ENCODE results near the gene AFAP1L2.

The AFAP1L2 gene

DNA sequence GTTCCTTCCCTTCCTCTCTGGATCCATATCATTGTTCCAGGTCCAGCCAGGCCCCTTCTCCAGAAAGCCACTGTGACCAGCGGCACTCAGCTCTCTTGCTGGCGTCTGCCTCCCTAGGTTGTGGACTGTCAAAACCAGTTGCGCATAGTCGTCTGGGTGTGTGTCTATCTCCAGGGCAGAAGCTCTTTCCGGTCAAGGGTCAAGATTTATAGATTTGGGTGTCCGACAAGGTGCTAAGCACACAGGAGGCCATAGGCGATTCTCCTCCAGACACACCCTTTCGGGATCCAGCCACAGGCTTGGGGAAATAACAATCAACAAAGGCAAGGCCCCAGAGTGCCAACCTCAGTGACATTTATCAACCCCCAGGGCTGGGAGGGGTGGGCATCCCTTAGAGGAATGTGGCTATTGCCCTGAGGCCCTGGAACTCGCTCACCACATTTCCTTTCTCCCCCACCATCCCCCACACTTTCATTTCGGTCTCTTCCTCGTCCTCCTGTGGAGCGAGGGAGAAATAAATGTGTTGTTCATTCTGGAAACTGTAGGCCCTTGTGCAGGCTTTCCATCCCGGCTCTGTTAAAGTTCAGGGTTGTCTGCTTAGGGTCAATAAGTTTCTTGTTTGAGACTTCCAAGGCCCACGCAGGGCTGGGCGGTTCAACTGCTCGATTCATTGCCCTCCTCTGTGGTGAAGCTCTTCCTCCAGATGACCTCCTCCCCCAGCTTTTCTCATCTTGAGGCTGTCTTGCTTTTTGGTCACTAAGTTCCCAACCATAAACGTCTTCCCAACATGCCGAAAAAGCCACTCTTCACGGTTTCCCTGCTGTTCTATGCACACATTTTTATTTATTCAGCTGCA lies 57.9 kb downstream of the AFAP1L2 start:
- TF ChIP-seq, protein P1, sequence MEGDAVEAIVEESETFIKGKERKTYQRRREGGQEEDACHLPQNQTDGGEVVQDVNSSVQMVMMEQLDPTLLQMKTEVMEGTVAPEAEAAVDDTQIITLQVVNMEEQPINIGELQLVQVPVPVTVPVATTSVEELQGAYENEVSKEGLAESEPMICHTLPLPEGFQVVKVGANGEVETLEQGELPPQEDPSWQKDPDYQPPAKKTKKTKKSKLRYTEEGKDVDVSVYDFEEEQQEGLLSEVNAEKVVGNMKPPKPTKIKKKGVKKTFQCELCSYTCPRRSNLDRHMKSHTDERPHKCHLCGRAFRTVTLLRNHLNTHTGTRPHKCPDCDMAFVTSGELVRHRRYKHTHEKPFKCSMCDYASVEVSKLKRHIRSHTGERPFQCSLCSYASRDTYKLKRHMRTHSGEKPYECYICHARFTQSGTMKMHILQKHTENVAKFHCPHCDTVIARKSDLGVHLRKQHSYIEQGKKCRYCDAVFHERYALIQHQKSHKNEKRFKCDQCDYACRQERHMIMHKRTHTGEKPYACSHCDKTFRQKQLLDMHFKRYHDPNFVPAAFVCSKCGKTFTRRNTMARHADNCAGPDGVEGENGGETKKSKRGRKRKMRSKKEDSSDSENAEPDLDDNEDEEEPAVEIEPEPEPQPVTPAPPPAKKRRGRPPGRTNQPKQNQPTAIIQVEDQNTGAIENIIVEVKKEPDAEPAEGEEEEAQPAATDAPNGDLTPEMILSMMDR (conservative IDR thresholded peaks at IDR 0.05; ENCODE audit: low read depth): no peak
- no peak overlapping the region for H3K27ac ChIP-seq
- POLR2A ChIA-PET (ENCODE audit: low non-redundant PET): no interaction called here
- no peak for DNase-seq (ENCODE audit: low spot score)
- CTCF ChIA-PET: interaction anchor here (1.8 kb wide), 1 partner anchor 42 kb away, joined by 5 read pairs; no protein-coding TSS in a partner anchor

DNA sequence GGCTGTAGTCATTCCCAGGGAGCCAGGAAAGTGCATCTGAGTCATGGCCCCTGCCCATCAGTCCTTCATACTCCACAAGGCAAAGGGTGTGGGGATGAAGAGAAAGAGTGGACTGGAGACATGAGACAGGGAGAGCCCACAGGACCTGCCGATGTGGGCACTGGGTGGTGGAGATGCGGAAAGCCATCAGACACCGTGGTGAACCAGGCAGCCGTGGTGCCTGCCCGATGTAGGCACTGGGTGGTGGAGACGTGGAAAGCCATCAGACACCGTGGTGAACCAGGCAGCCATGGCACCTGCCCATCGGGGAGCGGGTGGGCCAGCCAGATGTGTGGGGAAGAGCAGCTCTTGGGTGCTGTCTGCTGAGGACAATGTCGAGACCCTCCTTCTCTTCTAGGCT lies 58.6 kb downstream of the AFAP1L2 start:
- no peak for DNase-seq (ENCODE audit: low spot score)
- ChIA-PET CTCF (no interaction called here), POLR2A (ENCODE audit: low non-redundant PET) (no interaction called here)
- TF ChIP-seq, protein P1 (conservative IDR thresholded peaks at IDR 0.05; ENCODE audit: low read depth): no peak
- no peak overlapping the region for H3K27ac ChIP-seq

DNA sequence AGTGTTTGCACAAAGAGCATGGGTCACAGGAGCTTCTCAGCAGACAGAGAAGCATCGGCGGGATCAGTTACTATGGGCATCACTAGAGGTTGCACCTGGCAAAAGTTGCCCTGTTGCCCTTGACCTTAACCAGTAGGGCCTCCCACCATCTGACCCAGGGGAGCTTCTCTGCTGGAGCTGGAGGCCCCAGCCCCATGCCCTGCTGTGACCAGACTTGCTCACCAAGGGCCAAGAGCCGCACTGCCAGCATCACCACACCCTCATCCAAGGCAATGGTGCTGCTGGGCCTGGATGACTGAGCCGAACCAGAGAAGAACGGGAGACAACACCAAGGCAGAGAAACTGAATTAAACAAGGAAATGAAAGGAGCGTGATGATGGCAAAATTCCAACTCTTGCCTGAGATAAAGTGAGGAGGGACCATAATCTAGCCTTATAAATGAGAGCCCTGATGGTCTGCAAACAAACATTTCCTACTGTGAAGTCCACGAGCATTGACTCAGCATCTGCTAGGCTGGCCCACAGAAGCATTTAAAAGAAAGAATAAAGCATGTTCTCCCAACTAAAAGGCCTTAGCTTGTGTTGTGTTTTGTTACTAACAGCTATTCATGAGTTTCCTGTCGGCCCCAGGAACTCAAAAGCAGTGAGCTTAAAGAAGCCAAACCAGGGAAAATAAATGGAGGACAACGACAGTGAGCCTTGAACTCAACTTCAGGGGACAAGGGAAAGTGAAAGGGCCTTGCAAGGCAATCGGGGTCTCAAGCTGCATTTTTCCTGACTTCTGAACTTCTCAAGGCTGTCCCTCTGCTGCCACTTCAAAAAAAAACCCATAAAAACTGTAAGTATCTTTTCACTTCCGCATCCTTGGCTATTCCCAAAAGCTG lies 60.4 kb downstream of the AFAP1L2 start:
- CTCF ChIA-PET: interaction anchor here (0.6 to 1.1 kb wide), 3 partner anchors 16 to 302 kb away, joined by 3 read pairs; no protein-coding TSS in a partner anchor
- TF ChIP-seq, protein P1 (conservative IDR thresholded peaks at IDR 0.05; ENCODE audit: low read depth): no peak
- POLR2A ChIA-PET (ENCODE audit: low non-redundant PET): no interaction called here
- no peak overlapping the region for H3K27ac ChIP-seq
- no peak for DNase-seq (ENCODE audit: low spot score)

DNA sequence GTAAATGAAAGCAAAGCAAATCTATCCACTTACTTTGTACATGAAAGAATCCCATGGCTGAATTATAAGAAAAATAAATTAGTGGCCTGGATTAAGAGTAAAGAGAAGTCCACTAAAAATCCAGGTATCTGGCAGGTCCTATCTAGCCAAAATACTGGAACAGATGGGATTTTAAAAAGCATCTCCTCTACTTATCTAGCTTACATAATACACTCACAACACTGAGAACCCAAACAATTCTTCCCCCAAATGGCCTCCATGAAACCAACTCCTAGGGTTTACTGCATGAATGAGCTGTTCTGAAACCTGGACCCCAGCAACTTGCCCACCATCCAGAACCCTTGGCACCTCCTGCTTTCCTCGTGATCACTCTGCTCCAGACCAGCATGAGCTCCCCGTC lies 61.3 kb downstream of the AFAP1L2 start:
- DNase-seq (ENCODE audit: low spot score): no peak
- H3K27ac ChIP-seq: no peak overlapping the region
- TF ChIP-seq, protein P1 (conservative IDR thresholded peaks at IDR 0.05; ENCODE audit: low read depth): no peak
- ChIA-PET CTCF (interaction anchor here (0.7 kb wide), 1 partner anchor 301 kb away, joined by 3 read pairs; no protein-coding TSS in a partner anchor), POLR2A (ENCODE audit: low non-redundant PET) (no interaction called here)

DNA sequence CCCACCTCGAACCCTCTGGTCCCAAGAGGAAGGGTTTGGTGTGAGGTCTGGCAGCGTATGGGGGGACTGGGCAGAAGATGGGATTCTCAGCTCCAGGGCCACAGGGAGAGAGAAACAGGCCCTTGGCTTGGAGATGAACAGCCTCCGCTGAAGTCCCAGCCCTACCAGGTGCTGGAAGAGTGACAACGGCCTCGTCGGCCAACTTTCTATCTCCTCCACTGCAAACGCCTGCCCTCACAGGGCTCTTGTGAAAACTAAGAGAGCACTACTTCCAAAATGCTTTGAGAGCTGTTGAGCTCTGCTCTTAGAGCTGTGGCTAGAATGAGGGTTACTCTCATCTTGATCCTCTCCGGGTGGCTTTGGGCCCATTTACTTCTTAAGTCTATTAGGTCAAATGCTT lies 63.5 kb downstream of the AFAP1L2 start:
- no peak overlapping the region for H3K27ac ChIP-seq
- CTCF ChIA-PET: interaction anchor here (0.5 to 1.2 kb wide), 2 partner anchors 37 to 175 kb away, joined by 3 read pairs; no protein-coding TSS in a partner anchor
- DNase-seq (ENCODE audit: low spot score): no peak
- POLR2A ChIA-PET (ENCODE audit: low non-redundant PET): no interaction called here
- TF ChIP-seq, protein P1 (conservative IDR thresholded peaks at IDR 0.05; ENCODE audit: low read depth): no peak
